ENCODE data around the gene MGMT.
"Not testable (repeated sequence)": the region's sequence is repeated elsewhere in the genome, so short reads cannot be mapped to it uniquely, and the experiment has no call there.

MGMT gene

DNA sequence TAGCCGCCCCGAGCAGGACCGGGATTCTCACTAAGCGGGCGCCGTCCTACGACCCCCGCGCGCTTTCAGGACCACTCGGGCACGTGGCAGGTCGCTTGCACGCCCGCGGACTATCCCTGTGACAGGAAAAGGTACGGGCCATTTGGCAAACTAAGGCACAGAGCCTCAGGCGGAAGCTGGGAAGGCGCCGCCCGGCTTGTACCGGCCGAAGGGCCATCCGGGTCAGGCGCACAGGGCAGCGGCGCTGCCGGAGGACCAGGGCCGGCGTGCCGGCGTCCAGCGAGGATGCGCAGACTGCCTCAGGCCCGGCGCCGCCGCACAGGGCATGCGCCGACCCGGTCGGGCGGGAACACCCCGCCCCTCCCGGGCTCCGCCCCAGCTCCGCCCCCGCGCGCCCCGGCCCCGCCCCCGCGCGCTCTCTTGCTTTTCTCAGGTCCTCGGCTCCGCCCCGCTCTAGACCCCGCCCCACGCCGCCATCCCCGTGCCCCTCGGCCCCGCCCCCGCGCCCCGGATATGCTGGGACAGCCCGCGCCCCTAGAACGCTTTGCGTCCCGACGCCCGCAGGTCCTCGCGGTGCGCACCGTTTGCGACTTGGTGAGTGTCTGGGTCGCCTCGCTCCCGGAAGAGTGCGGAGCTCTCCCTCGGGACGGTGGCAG is at the start of gene MGMT:
Gene MGMT, plus strand, starts transcription at position 539 of the 656 bp plus-strand sequence.
- DNase-seq: peak; percentile 85

DNA sequence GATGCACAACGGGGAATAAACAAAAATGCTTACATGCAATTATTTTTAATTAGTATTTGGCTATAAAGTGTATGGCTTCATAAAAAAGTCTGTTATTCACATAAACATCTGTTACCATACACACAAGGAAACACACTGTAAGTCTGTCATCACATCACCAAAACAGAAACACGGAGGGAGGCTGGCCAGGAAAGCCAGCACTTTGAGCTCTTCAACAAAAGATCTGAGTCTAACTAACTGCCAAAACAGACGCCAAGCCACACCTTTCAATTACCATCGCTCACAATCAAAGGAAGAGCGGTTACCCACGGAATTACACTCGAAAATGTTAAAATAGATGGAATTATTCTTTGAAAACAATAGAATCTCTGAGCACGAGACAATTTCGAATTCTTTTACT is 49.2 kb upstream of the MGMT start:
- no peak for DNase-seq

GRCh38 chr10:129418496-129419225 is 48.4 kb upstream of the MGMT start:
- DNase-seq: no peak

- DNase-seq: no peak
These were observed 47.6 kb upstream of the MGMT start for GRCh38 chr10:129419397-129419796.

- DNase-seq: no peak
These were observed 45.5 kb upstream of the MGMT start for GRCh38 chr10:129421399-129422010.

GRCh38 chr10:129424978-129425377 is 42.1 kb upstream of the MGMT start:
- no peak for DNase-seq

DNA sequence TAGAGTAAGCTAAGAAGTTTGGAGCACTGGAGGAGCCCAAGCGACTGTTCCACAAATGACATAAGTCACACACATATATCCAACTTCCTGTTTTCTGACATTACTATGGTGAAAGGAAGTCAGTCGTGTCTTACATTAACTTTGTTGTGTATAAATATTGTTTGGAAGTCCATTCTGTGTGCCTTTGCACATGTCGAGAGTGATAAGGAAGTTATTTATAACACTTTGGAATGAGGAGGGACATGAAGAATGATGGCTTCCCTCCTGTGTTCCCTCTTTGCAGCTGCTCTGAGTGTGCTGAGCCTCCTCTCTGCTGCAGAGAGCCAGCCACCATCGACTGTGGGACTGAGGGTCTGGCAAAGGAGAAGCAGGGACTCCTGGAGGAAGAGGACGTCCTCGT is 40.4 kb upstream of the MGMT start:
- no peak for DNase-seq

DNA sequence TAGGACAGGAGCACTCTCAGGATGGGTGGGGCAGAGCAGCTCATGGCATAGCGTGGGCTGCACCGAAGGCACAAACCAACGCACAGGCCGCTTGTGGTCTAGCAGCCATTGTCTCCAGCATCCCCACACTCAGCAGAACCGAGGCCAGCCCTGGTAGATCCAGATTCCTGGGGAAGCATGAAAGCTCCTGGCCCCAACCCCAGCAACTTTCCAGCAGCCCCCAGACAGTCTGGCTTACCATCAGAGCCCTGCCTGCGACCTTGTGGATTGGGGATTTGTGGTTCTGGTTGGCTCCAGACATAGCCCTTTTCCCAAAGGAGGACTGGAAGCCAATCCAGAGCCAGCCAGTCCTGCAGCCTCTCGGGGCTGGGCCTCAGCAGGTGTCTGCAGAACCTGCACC is 33.8 kb upstream of the MGMT start:
- DNase-seq: no peak

DNA sequence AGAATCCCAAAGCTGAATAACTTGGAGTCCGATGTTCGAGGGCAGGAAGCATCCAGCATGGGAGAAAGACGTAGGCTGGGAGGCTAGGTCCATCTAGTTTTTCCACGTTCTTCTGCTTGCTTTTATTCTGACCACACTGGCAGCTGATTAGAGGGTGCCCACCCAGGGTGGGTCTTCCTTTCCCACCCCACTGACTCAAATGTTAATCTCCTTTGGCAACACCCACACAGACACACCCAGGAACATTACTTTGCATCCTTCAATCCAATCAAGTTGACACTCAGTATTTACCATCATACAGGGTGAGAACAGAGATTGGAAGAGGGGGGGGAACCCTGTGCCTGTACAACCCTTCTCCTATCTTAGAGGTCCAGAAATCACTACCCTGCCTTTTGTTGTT is 31.3 kb upstream of the MGMT start:
- not testable (repeated sequence) for DNase-seq

GRCh38 chr10:129438024-129438423 is 29.0 kb upstream of the MGMT start:
- no peak for DNase-seq

DNA sequence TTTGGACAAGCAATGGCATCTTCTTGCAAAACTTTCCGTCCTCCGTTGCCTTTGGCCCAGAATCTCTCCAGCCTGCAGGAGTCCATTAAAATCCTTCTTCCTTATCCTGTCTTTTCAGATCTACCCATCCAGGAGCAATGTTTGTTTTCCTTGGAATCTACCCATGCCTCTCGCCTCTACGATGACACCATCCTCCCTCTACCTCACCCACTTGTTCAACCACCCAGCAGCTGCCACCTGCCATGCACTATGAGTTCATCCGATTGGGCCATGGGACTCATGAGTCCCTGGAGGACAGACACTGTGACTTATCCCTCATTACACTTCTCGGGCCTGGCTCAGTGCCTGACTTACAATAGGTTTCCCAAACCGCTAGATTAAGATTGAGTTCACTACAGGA is 26.8 kb upstream of the MGMT start:
- DNase-seq: peak; percentile 17

DNA sequence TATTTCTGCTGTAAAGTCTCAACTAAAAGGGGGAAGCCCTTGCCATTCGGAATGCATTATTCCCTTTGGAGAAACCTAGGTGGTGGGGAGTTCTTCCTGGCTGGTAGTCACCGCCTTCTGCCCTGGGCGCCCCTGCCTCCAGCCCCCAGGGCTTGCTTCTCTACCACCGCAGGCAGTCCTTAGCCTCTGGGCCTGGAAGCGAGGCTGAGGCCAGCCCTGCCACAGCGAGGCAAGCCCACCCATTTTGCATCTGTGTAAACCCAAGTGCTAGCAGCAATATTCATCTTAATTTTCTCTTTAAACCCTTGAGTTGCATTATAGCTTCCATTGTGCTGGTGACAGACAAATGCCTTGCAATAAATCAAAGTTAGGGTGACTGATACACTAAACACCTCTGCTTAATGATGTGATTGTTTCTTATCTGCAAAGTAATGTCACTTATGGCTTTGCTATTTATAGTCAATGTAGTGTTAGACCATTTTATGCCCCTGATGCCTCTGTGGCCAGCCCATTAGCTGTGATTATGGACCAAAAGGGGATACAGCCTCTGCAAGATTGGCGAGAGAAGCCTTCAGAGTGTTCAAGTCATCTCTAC is 26.2 kb upstream of the MGMT start:
- no peak for DNase-seq

GRCh38 chr10:129441372-129442009 is 25.6 kb upstream of the MGMT start:
- no peak for DNase-seq

GRCh38 chr10:129442866-129443265 is 24.2 kb upstream of the MGMT start:
- no peak for DNase-seq

DNA sequence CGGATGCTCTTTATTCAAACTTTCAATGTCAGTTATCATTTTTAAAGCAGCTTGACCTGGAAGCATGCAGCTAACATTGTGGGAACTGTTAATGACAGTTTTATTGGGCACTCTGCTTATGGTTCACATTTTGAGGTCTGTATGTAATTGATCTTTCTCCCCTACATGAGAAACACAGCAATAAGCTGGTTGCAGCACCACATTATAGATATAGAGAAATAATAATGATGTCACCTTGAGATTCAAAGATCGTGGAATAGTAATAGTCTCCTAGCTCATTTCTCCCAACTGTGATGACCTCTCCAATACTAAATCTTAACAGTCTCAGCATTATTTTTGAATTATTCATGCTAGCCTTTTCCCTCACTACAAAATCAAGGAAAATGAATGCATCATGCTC is 22.7 kb upstream of the MGMT start:
- no peak for DNase-seq

- no peak for DNase-seq
These were observed 21.4 kb upstream of the MGMT start for GRCh38 chr10:129445436-129446182.

GRCh38 chr10:129446183-129446581 is 20.9 kb upstream of the MGMT start:
- no peak for DNase-seq

DNA sequence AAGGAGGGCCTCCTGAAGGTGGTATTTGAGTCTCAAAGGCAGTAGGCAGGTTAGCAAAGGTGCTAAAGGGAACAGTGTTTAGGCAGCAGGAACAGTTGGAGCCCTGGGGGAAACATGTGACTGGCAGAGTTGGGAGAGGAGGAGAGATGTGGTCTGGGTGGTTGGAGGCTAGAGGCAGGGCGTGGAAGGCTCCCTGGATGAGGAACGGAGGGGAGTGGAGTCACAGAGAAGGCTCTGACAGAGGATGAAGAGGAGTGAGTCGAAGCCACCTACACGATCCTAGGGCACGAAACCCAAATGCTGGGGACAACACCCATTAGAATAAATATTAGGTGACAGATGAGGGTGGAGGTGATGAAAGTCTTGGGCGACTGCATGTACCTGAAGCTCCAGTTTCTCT is 19.6 kb upstream of the MGMT start:
- DNase-seq: no peak

- no peak for DNase-seq
These were observed 19.0 kb upstream of the MGMT start for GRCh38 chr10:129448086-129448485.

- DNase-seq: no peak
These were observed 18.5 kb upstream of the MGMT start for GRCh38 chr10:129448539-129448938.

DNA sequence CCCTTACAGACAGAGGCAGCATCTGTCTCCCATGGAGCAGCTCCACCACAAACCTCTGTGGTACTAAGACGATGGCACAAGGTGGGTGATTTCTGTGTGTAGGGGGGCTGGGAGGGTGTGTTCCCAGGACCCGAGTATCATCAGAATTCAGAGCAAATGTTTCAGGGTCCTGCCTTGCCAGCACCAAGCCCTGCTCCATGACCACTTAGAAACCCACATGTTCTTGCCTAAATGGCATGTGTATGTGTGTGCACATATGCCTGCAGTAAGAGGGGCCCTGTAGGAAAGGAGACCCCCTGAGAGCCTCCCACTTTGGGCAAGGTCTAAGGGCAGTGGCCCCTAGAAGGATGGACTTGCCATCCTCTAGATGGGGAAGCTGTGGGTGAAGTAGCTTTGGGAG is 17.1 kb upstream of the MGMT start:
- DNase-seq: no peak

DNA sequence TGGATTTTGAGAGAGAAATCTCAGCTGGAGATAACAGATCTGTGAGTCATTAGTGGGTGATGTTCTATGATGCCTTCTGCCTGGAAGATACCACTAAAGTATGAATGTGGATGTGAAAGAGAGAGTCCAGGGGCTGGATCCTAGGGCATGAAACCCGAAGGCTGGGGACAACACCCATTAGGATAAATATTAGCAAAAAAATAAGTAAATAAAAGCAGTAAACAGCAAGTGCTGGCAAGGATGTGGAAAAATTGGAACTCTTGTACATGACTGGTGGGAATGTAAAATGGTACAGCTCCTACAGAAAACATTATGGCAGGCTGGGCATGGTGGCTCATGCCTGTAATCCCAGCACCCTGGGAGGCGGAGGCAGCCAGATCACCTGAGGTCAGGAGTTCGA is 16.6 kb upstream of the MGMT start:
- DNase-seq: no peak

- DNase-seq: no peak
These were observed 11.4 kb upstream of the MGMT start for GRCh38 chr10:129455625-129456024.
